HepG2 (cell line): ENCODE results near the gene ABCB6. TPM values are rescaled to one million over a fixed set of nuclear protein-coding genes. Genes with fewer than 3 reads are reported as not detected.
A peak's percentile ranks its signal among the peaks of the same experiment; 100 is the strongest.

Source experiments
- ATF1 ChIP-seq: IDR thresholded peaks from 2 replicates; pipeline ENCODE4 v1.6.1; 2016; ENCODE audit warnings: mild to moderate bottlenecking, control low read depth
- DMTF1 ChIP-seq: sonication (generic); formaldehyde crosslinking; IDR thresholded peaks from 2 replicates; pipeline ENCODE4 v1.4.0; 2020; ENCODE audit warnings: mild to moderate bottlenecking, missing genetic modification reagents
- FOXP1 ChIP-seq, 2 experiments: fragments of 450-650 bp in 1 of 2; IDR thresholded peaks; 2 replicates each; pipeline ENCODE4 v1.6.1; 2017 to 2018; ENCODE audit warnings: antibody characterized with exemption in 1 of 2
- GTF2F1 ChIP-seq: fragments of 150-350 bp; IDR thresholded peaks from 2 replicates; pipeline ENCODE4 v1.6.1; 2014; ENCODE audit warnings: low read length
- HNF4G ChIP-seq, 2 experiments: sonication (generic) in 1 of 2; formaldehyde crosslinking in 1 of 2; IDR thresholded peaks; 2 replicates each; pipeline versions ENCODE4 v1.4.0 to v1.6.1; 2011 to 2020; ENCODE audit warnings: borderline replicate concordance in 2 of 2, low read depth in 2 of 2, mild to moderate bottlenecking in 2 of 2, low read length in 1 of 2, missing genetic modification reagents in 1 of 2, moderate library complexity in 1 of 2
- HNRNPL ChIP-seq: fragments of 200-400 bp; formaldehyde crosslinking; IDR thresholded peaks from 2 replicates; pipeline ENCODE4 v1.6.1; 2017; ENCODE audit warnings: mild to moderate bottlenecking, low read depth, low read length
- JUN ChIP-seq: sonication (generic); formaldehyde crosslinking; IDR thresholded peaks from 2 replicates; pipeline ENCODE4 v1.4.0; 2020; ENCODE audit warnings: mild to moderate bottlenecking, missing genetic modification reagents
- NFRKB ChIP-seq: fragments of 450-650 bp; IDR thresholded peaks from 2 replicates; pipeline ENCODE4 v1.6.1; 2017
- NFYB ChIP-seq: sonication (generic); formaldehyde crosslinking; IDR thresholded peaks from 2 replicates; pipeline ENCODE4 v1.4.0; 2020; ENCODE audit warnings: missing genetic modification reagents
- NR2F2 ChIP-seq: IDR thresholded peaks from 2 replicates; pipeline ENCODE4 v1.6.1; 2012; ENCODE audit warnings: low read depth, inconsistent platforms, borderline replicate concordance
- SAP130 ChIP-seq: IDR thresholded peaks from 2 replicates; pipeline ENCODE4 v1.6.1; 2016; ENCODE audit warnings: low read depth
- SRY ChIP-seq: sonication (generic); formaldehyde crosslinking; IDR thresholded peaks from 2 replicates; pipeline ENCODE4 v1.8.0; 2022; ENCODE audit warnings: mild to moderate bottlenecking, missing genetic modification reagents
- TAF1 ChIP-seq: sonication (generic); formaldehyde crosslinking; IDR thresholded peaks from 2 replicates; pipeline ENCODE4 v1.4.0; 2020; ENCODE audit warnings: missing genetic modification reagents
- ZNF230 ChIP-seq: sonication (generic); formaldehyde crosslinking; IDR thresholded peaks from 2 replicates; pipeline ENCODE4 v1.4.0; 2020; ENCODE audit warnings: mild to moderate bottlenecking, missing genetic modification reagents
- ZNF260 ChIP-seq: sonication (generic); formaldehyde crosslinking; IDR thresholded peaks from 2 replicates; pipeline ENCODE4 v1.4.0; 2020; ENCODE audit warnings: missing genetic modification reagents, low read depth, mild to moderate bottlenecking, borderline replicate concordance
- ZNF280B ChIP-seq: sonication (generic); formaldehyde crosslinking; IDR thresholded peaks from 2 replicates; pipeline ENCODE4 v1.5.0; 2020; ENCODE audit warnings: missing genetic modification reagents, mild to moderate bottlenecking, borderline replicate concordance
- ZNF432 ChIP-seq: sonication (generic); formaldehyde crosslinking; IDR thresholded peaks from 2 replicates; pipeline ENCODE4 v1.5.0; 2020; ENCODE audit warnings: missing genetic modification reagents, mild to moderate bottlenecking, borderline replicate concordance
- ZNF549 ChIP-seq: sonication (generic); formaldehyde crosslinking; IDR thresholded peaks from 2 replicates; pipeline ENCODE4 v1.5.0; 2020; ENCODE audit warnings: missing genetic modification reagents
- ZNF567 ChIP-seq: sonication (generic); formaldehyde crosslinking; IDR thresholded peaks from 2 replicates; pipeline ENCODE4 v1.8.1; 2023; ENCODE audit warnings: mild to moderate bottlenecking, missing genetic modification reagents, borderline replicate concordance
- ZNF580 ChIP-seq: IDR thresholded peaks from 2 replicates; pipeline ENCODE4 v1.6.1; 2016; ENCODE audit warnings: low read depth, borderline replicate concordance
- ZNF746 ChIP-seq: sonication (generic); formaldehyde crosslinking; IDR thresholded peaks from 2 replicates; pipeline ENCODE4 v1.8.0; 2022; ENCODE audit warnings: mild to moderate bottlenecking, missing genetic modification reagents
- ZNF772 ChIP-seq: sonication (generic); formaldehyde crosslinking; IDR thresholded peaks from 2 replicates; pipeline ENCODE4 v1.5.0; 2020; ENCODE audit warnings: mild to moderate bottlenecking, missing genetic modification reagents
- ZNF790 ChIP-seq: sonication (generic); formaldehyde crosslinking; IDR thresholded peaks from 2 replicates; pipeline ENCODE4 v1.8.0; 2022; ENCODE audit warnings: missing genetic modification reagents, mild to moderate bottlenecking, borderline replicate concordance
- ZSCAN25 ChIP-seq: sonication (generic); formaldehyde crosslinking; IDR thresholded peaks from 2 replicates; pipeline ENCODE4 v1.8.0; 2022; ENCODE audit warnings: mild to moderate bottlenecking, missing genetic modification reagents
- polyA plus RNA-seq, 8 experiments: library from polyadenylated mRNA; depleted of rRNA in 3 of 8; stranded (reverse) in 7 of 8; unstranded in 1 of 8; fragments of >200 nt; fragmentation: Illumina TruSeq in 4 of 8; extraction: Trizol in 4 of 8; gene quantifications; 2 replicates each; pipeline versions ENCODE4 v1.2.1 to v1.2.3, GENCODE V29; 2011 to 2016; ENCODE audit warnings: low read depth in 4 of 8, missing spikeins in 1 of 8, mixed read lengths in 1 of 8; ENCODE audit not compliant: insufficient read depth in 1 of 8
- total RNA-seq, 5 experiments: library from RNA; depleted of rRNA; stranded (reverse); fragments of >200 nt; fragmentation: Illumina TruSeq; extraction: Trizol; gene quantifications; 2 replicates each; pipeline ENCODE4 v1.2.3, GENCODE V29; 2016; ENCODE audit warnings: low read depth in 1 of 5
- TF ChIP-seq, protein P1 (sequence below): IDR thresholded peaks from 2 replicates; pipeline ENCODE4 v1.6.1; 2016; ENCODE audit warnings: missing compliant biosample characterization, missing genetic modification reagents, borderline replicate concordance

Gene ABCB6
- total and polyA plus RNA-seq, 2 of the 13 experiments (the other 11 are each of a cell fraction or from before 2014, with no cell fraction given) = 91.1 to 137 TPM

DNA sequence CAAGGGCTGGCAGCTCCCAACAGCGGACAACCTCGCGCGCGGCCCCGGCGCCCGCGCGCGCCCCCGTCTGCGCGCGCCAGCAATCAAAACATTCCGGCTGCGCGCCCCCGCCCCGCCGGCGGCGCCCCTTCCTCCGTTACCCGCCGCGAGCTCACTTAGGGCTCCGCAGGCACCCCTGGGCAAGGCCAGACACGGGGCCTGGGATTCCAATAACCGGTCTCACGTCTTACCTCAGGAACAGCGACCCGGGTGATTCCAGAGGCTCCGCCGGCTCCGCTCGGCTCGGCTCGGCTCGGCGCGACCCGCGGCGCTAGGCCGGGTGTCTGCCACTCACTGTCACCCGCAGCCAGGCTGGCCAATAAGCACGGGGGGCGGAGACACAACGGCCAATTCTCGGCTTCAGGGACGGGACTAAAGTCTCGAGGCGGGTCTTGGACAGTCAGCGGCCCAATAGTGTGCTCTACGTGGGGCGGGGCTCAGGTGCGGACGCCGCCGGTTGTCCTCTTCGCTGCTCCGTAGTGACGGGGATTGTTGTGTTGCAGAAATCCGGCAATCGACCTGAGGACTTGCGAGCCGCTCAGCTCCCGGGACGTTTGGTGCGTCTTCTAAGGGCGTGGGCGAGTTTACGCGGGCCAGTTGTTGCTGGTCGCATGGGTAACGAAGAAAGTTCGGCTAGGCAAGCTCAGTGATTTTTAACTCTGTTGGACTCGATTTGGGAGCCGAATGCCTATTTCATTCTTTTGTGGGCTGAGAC is 10.7 kb upstream of the ABCB6 start, which contains the start of the genes ANKZF1 and ATG9A (continued):
- TF ChIP-seq ZNF230 (CRISPR knock-in tag) = peak; percentile 39; the same call in 1 of the 2 replicates
- TF ChIP-seq ATF1 (CRISPR knock-in tag) = peak; percentile 87
- peak; percentile 81; the same call in 1 of the 2 replicates for TF ChIP-seq FOXP1 (IDR thresholded peaks at IDR 0.05)
- peak; percentile 75 for TF ChIP-seq FOXP1 (CRISPR knock-in tag; IDR thresholded peaks at IDR 0.05)
- no peak for TF ChIP-seq ZNF260 (CRISPR knock-in tag)
- no peak for TF ChIP-seq GTF2F1
- peak; percentile 94 for TF ChIP-seq SAP130
- peak; percentile 91 for TF ChIP-seq TAF1
- TF ChIP-seq SRY (CRISPR knock-in tag) = peak; percentile 38; the same call in 1 of the 2 replicates
- TF ChIP-seq HNRNPL = 0 out of 2 replicates have a peak, but pooled peaks have one; percentile 29
- TF ChIP-seq JUN (CRISPR knock-in tag) = peak; percentile 12; the same call in 1 of the 2 replicates
- no peak for TF ChIP-seq ZNF549
- TF ChIP-seq NFYB = peak; percentile 100
- TF ChIP-seq, protein P1, sequence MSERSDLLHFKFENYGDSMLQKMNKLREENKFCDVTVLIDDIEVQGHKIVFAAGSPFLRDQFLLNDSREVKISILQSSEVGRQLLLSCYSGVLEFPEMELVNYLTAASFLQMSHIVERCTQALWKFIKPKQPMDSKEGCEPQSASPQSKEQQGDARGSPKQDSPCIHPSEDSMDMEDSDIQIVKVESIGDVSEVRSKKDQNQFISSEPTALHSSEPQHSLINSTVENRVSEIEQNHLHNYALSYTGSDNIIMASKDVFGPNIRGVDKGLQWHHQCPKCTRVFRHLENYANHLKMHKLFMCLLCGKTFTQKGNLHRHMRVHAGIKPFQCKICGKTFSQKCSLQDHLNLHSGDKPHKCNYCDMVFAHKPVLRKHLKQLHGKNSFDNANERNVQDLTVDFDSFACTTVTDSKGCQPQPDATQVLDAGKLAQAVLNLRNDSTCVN (CRISPR knock-in tag) = peak; percentile 42
- peak; percentile 76; the same call in 1 of the 2 replicates for TF ChIP-seq ZNF790 (CRISPR knock-in tag)
- no peak for TF ChIP-seq NFRKB
- TF ChIP-seq ZNF772 (CRISPR knock-in tag) = peak; percentile 85
- peak; percentile 66; the same call in 1 of the 2 replicates for TF ChIP-seq ZSCAN25 (CRISPR knock-in tag)
- peak; percentile 90; the same call in 1 of the 2 replicates for TF ChIP-seq ZNF280B (CRISPR knock-in tag)
- 0 out of 2 replicates have a peak, but pooled peaks have one; percentile 1 for TF ChIP-seq ZNF567 (CRISPR knock-in tag)
- TF ChIP-seq ZNF746 (CRISPR knock-in tag) = no peak
- no peak for TF ChIP-seq ZNF580 (CRISPR knock-in tag)
- TF ChIP-seq HNF4G (IDR thresholded peaks at IDR 0.05; ENCODE audit: borderline replicate concordance, low read depth, low read length) = 0 out of 2 replicates have a peak, but pooled peaks have one; percentile 39
- no peak for TF ChIP-seq HNF4G (CRISPR knock-in tag; IDR thresholded peaks at IDR 0.05; ENCODE audit: borderline replicate concordance, low read depth)
- no peak for TF ChIP-seq ZNF432
- no peak for TF ChIP-seq NR2F2
- no peak for TF ChIP-seq DMTF1
